Measurements from ENCODE around the gene CHD3.
"Not testable (repeated sequence)": the region's sequence is repeated elsewhere in the genome, so short reads cannot be mapped to it uniquely, and the experiment has no call there.

CHD3 gene

GRCh38 chr17:7931709-7932482 is 43.3 kb downstream of the CHD3 start, which contains the start of the genes CNTROB and TRAPPC1:
TSS of gene CNTROB (plus strand) at chr17:7932206. CDS start at chr17:7933080, 874 bp downstream.
TSS of gene TRAPPC1 (minus strand) at chr17:7931946. CDS start at chr17:7931829, 117 bp downstream.
- peak; percentile 99 to 100 for DNase-seq (ENCODE audit: low read depth in 2 of 2)

- DNase-seq (ENCODE audit: low read depth in 2 of 2): no peak
Observed at GRCh38 chr17:7932483-7932891, 43.9 kb downstream of the CHD3 start.

- DNase-seq (ENCODE audit: low read depth in 2 of 2): peak in 1 of 2 donors; percentile 5
Observed at GRCh38 chr17:7932949-7933348, 44.4 kb downstream of the CHD3 start.

- no peak for DNase-seq (ENCODE audit: low read depth in 2 of 2)
Observed at GRCh38 chr17:7935859-7936258, 47.3 kb downstream of the CHD3 start.

DNA sequence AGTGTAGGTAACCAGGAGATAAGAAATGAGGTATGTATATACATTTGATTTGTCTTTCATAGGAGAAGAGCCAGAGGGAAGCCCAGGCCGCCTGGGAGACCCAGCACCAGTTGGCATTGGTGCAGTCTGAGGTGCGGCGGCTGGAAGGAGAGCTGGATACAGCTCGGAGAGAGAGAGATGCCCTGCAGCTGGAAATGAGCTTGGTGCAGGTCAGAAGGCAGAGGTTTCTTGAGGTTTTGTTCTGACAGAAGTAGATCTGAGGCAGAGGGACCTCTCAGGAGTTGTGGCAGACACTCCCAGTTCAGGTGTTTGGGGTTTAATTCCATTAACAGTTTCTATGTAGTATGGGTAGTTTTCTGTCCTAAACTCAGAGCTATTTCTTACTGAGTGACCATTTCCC is 51.4 kb downstream of the CHD3 start:
- no peak for DNase-seq (ENCODE audit: low read depth in 2 of 2)

DNA sequence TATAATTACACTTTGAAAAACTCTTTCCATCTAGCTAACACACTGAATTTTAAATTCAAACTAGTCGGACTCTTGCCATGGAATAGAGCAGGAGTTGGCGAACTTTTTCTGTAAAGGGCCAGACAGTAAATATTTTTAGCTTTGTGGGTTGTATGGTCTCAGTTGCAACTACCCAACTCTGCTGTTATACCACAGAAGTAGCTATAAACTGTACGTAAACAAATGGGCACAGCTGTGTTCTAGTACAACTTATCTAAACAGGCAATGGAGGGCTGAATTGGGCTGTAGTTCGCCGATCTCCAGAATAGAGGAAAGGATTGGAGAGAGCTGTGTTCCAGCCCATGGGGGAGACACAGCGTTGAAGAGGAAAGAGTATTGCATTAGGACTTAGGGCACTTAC is 52.2 kb downstream of the CHD3 start:
- DNase-seq (ENCODE audit: low read depth in 2 of 2): no peak

DNA sequence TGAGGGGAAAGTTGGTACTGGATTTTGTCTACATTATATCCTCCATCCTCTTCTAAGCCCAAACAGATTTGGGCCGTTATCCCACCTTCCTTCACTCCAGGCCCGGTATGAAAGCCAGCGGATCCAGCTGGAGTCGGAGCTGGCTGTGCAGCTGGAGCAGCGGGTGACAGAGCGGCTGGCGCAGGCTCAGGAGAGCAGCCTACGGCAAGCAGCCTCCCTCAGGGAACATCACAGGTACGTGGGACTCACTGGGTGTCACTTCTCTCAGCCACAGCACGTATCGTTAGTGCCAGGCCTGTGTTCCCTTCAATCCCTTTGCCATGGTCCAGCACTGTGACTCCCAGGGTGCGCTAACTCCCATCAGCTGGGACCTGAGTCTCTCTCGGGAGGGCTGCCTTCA is 54.7 kb downstream of the CHD3 start:
- no peak for DNase-seq (ENCODE audit: low read depth in 2 of 2)

DNA sequence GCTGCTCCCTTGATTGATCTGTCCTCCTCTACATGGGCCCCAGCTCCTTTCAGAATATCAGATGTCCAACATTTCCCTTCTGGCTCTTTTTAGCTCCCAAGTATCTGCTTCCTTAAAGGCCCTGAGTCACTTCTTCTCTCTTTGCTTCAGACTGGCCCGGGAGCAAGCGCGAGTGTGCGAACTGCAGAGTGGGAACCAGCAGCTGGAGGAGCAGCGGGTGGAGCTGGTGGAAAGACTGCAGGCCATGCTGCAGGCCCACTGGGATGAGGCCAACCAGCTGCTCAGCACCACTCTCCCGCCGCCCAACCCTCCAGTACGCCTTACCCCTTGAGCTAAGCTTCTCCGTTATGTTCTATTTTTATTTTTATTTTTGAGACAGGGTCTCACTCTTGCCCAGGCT is 55.7 kb downstream of the CHD3 start:
- no peak for DNase-seq (ENCODE audit: low read depth in 2 of 2)

GRCh38 chr17:7945651-7946050 is 57.1 kb downstream of the CHD3 start:
- DNase-seq (ENCODE audit: low read depth in 2 of 2): no peak

DNA sequence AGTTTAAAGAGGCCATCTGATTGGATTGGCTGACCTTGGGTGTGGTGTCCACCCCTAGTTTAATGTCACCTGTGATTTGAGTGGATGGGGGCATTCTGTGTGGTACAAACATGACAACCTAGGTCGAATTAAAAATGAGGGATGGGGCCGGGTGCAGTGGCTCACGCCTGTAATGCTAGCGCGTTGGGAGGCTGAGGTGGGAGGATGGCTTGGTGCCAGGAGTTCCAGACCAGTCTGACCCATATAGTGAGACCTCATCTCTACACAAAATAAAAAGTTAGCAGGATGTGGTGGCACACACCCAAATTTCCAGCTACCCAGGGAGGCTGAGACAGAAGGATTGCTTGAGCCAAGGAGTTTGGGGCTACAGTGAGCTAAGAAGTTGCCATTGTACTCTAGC is 57.9 kb downstream of the CHD3 start:
- no peak for DNase-seq (ENCODE audit: low read depth in 2 of 2)

DNA sequence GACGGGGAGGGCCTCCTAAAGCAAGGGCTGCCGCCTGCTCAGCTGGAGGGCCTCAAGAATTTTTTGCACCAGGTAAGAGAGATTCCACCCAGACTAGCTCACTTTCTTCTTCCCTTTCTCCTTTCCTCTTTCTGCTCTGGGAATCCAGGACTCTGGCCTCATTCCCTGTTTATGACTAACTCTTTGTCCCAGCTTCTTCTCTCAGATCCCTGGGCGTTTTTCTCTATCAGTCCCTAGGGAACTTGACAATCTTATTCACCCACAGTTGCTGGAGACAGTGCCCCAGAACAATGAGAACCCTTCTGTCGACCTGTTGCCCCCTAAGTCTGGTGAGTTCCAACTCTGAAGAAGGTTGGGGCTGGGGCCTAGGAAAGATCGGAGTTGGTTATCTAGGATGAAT is 59.1 kb downstream of the CHD3 start:
- no peak for DNase-seq (ENCODE audit: low read depth in 2 of 2)

GRCh38 chr17:7950578-7950977 is 62.0 kb downstream of the CHD3 start:
- no peak for DNase-seq (ENCODE audit: low read depth in 2 of 2)

DNA sequence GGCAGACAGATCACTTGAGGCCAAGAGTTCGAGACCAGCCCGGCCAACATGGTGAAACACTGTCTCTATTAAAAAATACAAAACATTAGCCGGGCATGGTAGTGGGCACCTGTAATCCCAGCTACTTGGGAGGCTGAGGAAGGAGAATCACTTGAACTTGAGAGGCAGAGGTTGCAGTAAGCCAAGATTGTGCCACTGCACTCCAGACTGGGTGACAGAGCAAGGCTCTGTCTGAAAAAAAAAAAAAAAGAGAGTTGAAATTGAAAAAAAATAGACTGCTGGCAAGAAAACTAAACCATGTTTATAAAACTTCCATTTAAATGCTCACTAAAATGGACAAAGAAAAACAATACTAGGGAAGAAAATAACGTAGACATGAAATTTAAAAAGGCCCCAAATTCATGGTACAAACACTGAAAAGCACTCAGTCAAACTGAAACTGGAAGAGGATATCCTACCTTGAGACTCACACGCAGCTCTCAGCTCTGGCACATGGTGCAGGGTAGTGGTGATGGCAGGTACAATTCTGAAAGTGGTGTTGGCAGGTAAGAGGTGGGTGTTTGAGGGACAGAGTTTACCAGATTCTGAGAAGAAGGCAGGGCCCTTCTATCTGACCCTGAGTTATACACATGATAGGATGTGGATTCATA is 62.7 kb downstream of the CHD3 start:
- no peak for DNase-seq (ENCODE audit: low read depth in 2 of 2)

- DNase-seq (ENCODE audit: low read depth in 2 of 2): not testable (repeated sequence)
Observed at GRCh38 chr17:7953266-7953665, 64.7 kb downstream of the CHD3 start.

DNA sequence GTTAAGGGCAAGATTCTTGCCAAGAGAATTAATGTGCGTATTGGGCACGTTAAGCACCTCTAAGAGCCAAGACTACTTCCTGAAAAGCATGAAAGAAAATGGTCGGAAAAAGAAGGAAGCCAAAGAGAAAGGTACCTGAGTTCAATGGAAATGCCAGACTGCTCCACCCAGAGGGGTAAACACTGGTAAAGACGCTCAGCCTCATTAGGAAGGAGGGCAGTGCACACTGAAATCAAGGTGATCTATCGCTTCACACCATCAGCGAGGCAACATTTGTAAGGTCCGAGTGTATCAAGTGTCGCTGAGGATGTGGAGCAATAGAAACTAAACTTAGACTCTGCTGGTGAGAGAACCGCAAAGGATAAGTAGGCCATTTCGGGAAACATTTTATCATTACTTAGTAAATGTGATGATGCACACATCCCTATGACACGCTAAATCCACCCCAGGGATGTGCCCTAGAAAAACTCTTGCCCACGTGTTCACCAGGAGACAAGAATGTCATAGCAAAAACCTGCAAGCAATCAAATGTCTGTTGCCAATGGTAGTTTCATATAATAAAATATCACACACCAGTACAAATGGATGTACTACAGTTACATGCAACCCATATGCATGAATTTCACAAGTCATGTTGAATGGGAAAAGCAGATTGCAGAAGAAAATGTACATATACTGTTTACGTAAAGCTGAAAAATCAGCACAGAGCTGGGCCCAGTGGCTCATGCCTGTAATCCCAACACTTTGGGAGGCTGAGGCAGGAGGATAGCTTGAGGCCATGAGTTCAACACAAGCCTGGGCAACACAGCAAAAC is 67.0 kb downstream of the CHD3 start:
- DNase-seq (ENCODE audit: low read depth in 2 of 2): no peak

DNA sequence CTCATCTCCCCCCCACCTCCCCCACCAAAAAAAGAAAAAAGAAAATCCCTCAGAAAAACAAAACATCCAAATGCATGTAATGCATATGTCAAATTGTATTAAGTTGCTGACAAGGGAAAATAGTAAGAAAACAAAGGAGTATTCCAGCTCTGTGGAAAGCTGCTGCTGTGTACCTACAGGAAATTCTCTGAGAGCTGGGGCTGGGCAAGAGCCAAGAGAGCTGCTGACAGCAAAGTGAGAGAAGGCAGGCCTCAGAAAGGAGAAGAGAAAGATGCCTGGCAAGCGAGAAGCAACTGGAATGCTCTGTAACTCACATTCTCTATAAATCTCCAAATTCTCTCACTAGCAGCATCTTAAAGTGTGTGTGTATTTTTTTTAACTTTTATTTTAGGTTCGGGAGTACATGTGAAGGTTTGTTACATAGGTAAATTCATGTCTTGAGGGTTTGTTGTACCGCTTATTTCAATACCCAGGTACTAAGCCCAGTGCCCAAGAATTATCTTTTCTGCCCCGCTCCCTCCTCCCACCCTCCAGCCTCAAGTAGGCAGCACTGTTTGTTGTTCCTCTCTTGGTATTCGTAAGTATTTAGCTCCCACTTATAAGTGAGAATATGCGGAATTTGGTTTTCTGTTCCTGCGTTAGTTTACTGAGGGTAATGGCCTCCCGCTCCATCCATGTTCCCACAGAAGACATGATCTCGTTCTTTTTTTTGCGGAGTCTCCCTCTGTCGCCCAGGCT is 67.8 kb downstream of the CHD3 start:
- no peak for DNase-seq (ENCODE audit: low read depth in 2 of 2)

- no peak for DNase-seq (ENCODE audit: low read depth in 2 of 2)
Observed at GRCh38 chr17:7959503-7960253, 71.1 kb downstream of the CHD3 start.

DNA sequence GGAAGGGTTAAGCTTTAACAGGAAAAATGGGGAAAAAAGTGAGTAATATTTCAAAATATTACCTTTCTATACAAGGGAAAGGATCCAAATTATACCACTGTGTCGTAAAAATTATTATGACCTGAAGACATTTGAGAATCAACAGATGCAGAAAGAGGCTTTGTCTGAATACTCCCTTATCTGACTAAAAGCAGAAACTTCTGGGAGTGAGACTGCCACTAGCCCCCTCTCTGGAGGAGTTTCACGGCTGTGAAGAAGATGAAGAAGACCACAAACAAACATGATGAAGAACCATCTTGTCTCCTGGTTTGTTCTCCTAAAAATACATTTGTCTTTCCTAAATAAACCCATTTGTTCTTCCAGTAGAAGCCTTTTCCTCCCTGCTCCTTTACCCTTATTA is 72.8 kb downstream of the CHD3 start:
- DNase-seq (ENCODE audit: low read depth in 2 of 2): no peak

All from activated CD8-positive, alpha-beta memory T cell treated with anti-CD3 and anti-CD28 coated beads for 4 hours (primary cell).